ENCODE data around the gene CHN1.

Gene CHN1

GRCh38 chr2:174918886-174919526 is 86.2 kb downstream of the CHN1 start:
- FAIRE-seq = no peak

- no peak for FAIRE-seq
Measured at GRCh38 chr2:174916270-174916930, 88.8 kb downstream of the CHN1 start.

GRCh38 chr2:174914853-174915760 is 90.1 kb downstream of the CHN1 start:
- no peak for FAIRE-seq

GRCh38 chr2:174908284-174908683 is 96.9 kb downstream of the CHN1 start:
- FAIRE-seq = no peak

- no peak for FAIRE-seq
Measured at GRCh38 chr2:174903264-174903556, 102.0 kb downstream of the CHN1 start.

- FAIRE-seq = no peak
Measured at GRCh38 chr2:174902506-174903263, 102.5 kb downstream of the CHN1 start.

GRCh38 chr2:174901075-174901474 is 104.1 kb downstream of the CHN1 start:
- FAIRE-seq = no peak

GRCh38 chr2:174897286-174897685 is 107.9 kb downstream of the CHN1 start:
- no peak for FAIRE-seq

- no peak for FAIRE-seq
Measured at GRCh38 chr2:174893018-174893417, 112.2 kb downstream of the CHN1 start.

GRCh38 chr2:174892546-174892945 is 112.6 kb downstream of the CHN1 start:
- FAIRE-seq = no peak

GRCh38 chr2:174888646-174889271 is 116.4 kb downstream of the CHN1 start:
- no peak for FAIRE-seq

GRCh38 chr2:174888146-174888545 is 117.0 kb downstream of the CHN1 start:
- FAIRE-seq = no peak

GRCh38 chr2:174882416-174882815 is 122.8 kb downstream of the CHN1 start:
- peak; percentile 93 for FAIRE-seq

GRCh38 chr2:174881678-174882077 is 123.5 kb downstream of the CHN1 start:
- FAIRE-seq = no peak

- no peak for FAIRE-seq
Measured at GRCh38 chr2:174878537-174879147, 126.5 kb downstream of the CHN1 start.

GRCh38 chr2:174877751-174878150 is 127.4 kb downstream of the CHN1 start:
- no peak for FAIRE-seq

- FAIRE-seq = peak; percentile 35
Measured at GRCh38 chr2:174877301-174877700, 127.9 kb downstream of the CHN1 start.

- peak; percentile 29 for FAIRE-seq
Measured at GRCh38 chr2:174874085-174874484, 131.1 kb downstream of the CHN1 start.

GRCh38 chr2:174873471-174873870 is 131.7 kb downstream of the CHN1 start:
- no peak for FAIRE-seq

- peak; percentile 86 for FAIRE-seq
Measured at GRCh38 chr2:174870787-174871186, 134.4 kb downstream of the CHN1 start.

- no peak for FAIRE-seq
Measured at GRCh38 chr2:174868878-174869277, 136.3 kb downstream of the CHN1 start.

GRCh38 chr2:174866421-174866820 is 138.8 kb downstream of the CHN1 start:
- FAIRE-seq = no peak

Measured in endometrium (tissue), 2 donors.